Measurements from ENCODE around the gene CRYAA.
"Not testable (repeated sequence)": the region's sequence is repeated elsewhere in the genome, so short reads cannot be mapped to it uniquely, and the experiment has no call there.

- TF ChIP-seq CTCF, POLR2A, EP300 (IDR thresholded peaks at IDR 0.05): not testable (repeated sequence)
These were observed 34.3 kb upstream of the CRYAA start for GRCh38 chr21:43134520-43134919.

Data from suprapubic skin (tissue), 3 donors.